ENCODE data around the gene CD79B.

CD79B gene

GRCh38 chr17:63962298-63962744, 30.2 kb upstream of the CD79B start:
- TF ChIP-seq ZNF8 (CRISPR knock-in tag; IDR thresholded peaks at IDR 0.05): no peak
- TF ChIP-seq ISL1 (CRISPR knock-in tag; IDR thresholded peaks at IDR 0.05): no peak
- TF ChIP-seq PATZ1 (CRISPR knock-in tag; IDR thresholded peaks at IDR 0.05; ENCODE audit: borderline replicate concordance): no peak
- no peak for TF ChIP-seq ZC3H10 (CRISPR knock-in tag; IDR thresholded peaks at IDR 0.05)
- no peak for TF ChIP-seq PPARA (CRISPR knock-in tag; IDR thresholded peaks at IDR 0.05; ENCODE audit: borderline replicate concordance)
- no peak for ATAC-seq

GRCh38 chr17:63961355-63962212, 29.5 kb upstream of the CD79B start:
- ATAC-seq: peak; percentile 34; the same call in 2 of the 3 replicates
- TF ChIP-seq ESRRG (CRISPR knock-in tag; IDR thresholded peaks at IDR 0.05) (no peak), RARB (CRISPR knock-in tag; IDR thresholded peaks at IDR 0.05) (no peak), ZC3H10 (CRISPR knock-in tag; IDR thresholded peaks at IDR 0.05) (no peak), GLIS3 (CRISPR knock-in tag; IDR thresholded peaks at IDR 0.05) (no peak), ZNF565 (CRISPR knock-in tag; conservative IDR thresholded peaks at IDR 0.05; ENCODE audit: low read depth) (no peak), ZNF8 (CRISPR knock-in tag; IDR thresholded peaks at IDR 0.05) (no peak), CSDC2 (CRISPR knock-in tag; IDR thresholded peaks at IDR 0.05) (no peak), ZFP30 (CRISPR knock-in tag; IDR thresholded peaks at IDR 0.05) (no peak), CREB5 (CRISPR knock-in tag; IDR thresholded peaks at IDR 0.05; ENCODE audit: low read depth) (no peak), SNAI2 (CRISPR knock-in tag; IDR thresholded peaks at IDR 0.05) (no peak), ISL1 (CRISPR knock-in tag; IDR thresholded peaks at IDR 0.05) (no peak), TCF4 (CRISPR knock-in tag; IDR thresholded peaks at IDR 0.05; ENCODE audit: borderline replicate concordance) (no peak), BACH2 (CRISPR knock-in tag; IDR thresholded peaks at IDR 0.05; ENCODE audit: borderline replicate concordance) (no peak), ARNTL (CRISPR knock-in tag; IDR thresholded peaks at IDR 0.05; ENCODE audit: borderline replicate concordance, low read depth) (no peak), CSRNP3 (CRISPR knock-in tag; IDR thresholded peaks at IDR 0.05) (no peak), TOX (CRISPR knock-in tag; IDR thresholded peaks at IDR 0.05; ENCODE audit: borderline replicate concordance) (no peak)

- TF ChIP-seq RARB (CRISPR knock-in tag; IDR thresholded peaks at IDR 0.05) (no peak), PATZ1 (CRISPR knock-in tag; IDR thresholded peaks at IDR 0.05; ENCODE audit: borderline replicate concordance) (no peak), OSR1 (CRISPR knock-in tag; IDR thresholded peaks at IDR 0.05) (no peak), TSHZ2 (CRISPR knock-in tag; IDR thresholded peaks at IDR 0.05) (no peak), ISL1 (CRISPR knock-in tag; IDR thresholded peaks at IDR 0.05) (no peak), CREB5 (CRISPR knock-in tag; IDR thresholded peaks at IDR 0.05; ENCODE audit: low read depth) (no peak)
- ATAC-seq: no peak
Measured at GRCh38 chr17:63960430-63960829, 28.3 kb upstream of the CD79B start.
